Measurements from ENCODE around the gene LMNB1. TPM values are rescaled to one million over a fixed set of nuclear protein-coding genes. Genes with fewer than 3 reads are reported as not detected.
A peak's percentile ranks its signal among the peaks of the same experiment; 100 is the strongest.
"Not testable (repeated sequence)": the region's sequence is repeated elsewhere in the genome, so short reads cannot be mapped to it uniquely, and the experiment has no call there.

Gene LMNB1
- total RNA-seq, 3 donors from 2014 or later: 113 to 137 (median 118) TPM

- no peak for ATAC-seq
- no peaks in the 10 kb centered on the region for H3K9me3 Mint-ChIP-seq
- no peak overlapping the region for H3K4me3 Mint-ChIP-seq
- H3K4me1 Mint-ChIP-seq (ENCODE audit: low read depth): peaks cover 28% of the 10 kb centered on the region
- no peak for DNase-seq
- no peaks in the 10 kb centered on the region for H3K27me3 Mint-ChIP-seq (ENCODE audit: low read depth)
- peaks cover 9% of the 10 kb centered on the region for H3K36me3 Mint-ChIP-seq (ENCODE audit: insufficient read depth)
Measured at GRCh38 chr5:126801174-126801991, 24.4 kb downstream of the LMNB1 start.

DNA sequence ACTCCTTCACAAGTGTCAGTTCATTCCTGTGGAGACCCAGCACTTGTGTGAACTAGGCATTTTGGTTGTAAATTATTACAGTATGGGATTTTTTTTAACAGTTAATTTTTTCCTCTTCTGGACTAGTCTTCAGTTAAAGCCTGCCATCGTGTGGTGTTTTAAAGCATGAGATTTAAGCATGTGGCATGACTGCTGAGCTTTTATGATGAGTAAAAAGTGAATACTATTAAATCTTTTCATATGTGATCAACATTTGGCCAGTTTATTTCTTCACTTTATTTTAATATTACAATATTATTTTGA, 25.0 kb downstream of the LMNB1 start:
- peaks cover 10% of the 10 kb centered on the region for H3K36me3 Mint-ChIP-seq (ENCODE audit: insufficient read depth)
- no peaks in the 10 kb centered on the region for H3K9me3 Mint-ChIP-seq
- peak; percentile 18 to 58 for ATAC-seq
- no peaks in the 10 kb centered on the region for H3K27me3 Mint-ChIP-seq (ENCODE audit: low read depth)
- DNase-seq: no peak
- H3K4me1 Mint-ChIP-seq (ENCODE audit: low read depth): peaks cover 28% of the 10 kb centered on the region
- H3K4me3 Mint-ChIP-seq: no peak overlapping the region

GRCh38 chr5:126805063-126805462, 28.1 kb downstream of the LMNB1 start:
- H3K36me3 Mint-ChIP-seq (ENCODE audit: insufficient read depth): peaks cover 12% of the 10 kb centered on the region

GRCh38 chr5:126808521-126808988, 31.6 kb downstream of the LMNB1 start:
- Mint-ChIP-seq H3K9me3 (no peaks in the 10 kb centered on the region), H3K4me1 (ENCODE audit: low read depth) (peaks cover 35% of the 10 kb centered on the region), H3K36me3 (ENCODE audit: insufficient read depth) (peaks cover 27% of the 10 kb centered on the region), H3K27me3 (ENCODE audit: low read depth) (no peaks in the 10 kb centered on the region), H3K4me3 (no peak overlapping the region)
- no peak for DNase-seq
- no peak for ATAC-seq

More at GRCh38 chr5:126805063-126805462, 28.1 kb downstream of the LMNB1 start:
- DNase-seq (no peak), ATAC-seq (peak in 1 of 2 donors; percentile 42)
- H3K9me3 Mint-ChIP-seq: no peaks in the 10 kb centered on the region
- no peak overlapping the region for H3K4me3 Mint-ChIP-seq
- no peaks in the 10 kb centered on the region for H3K27me3 Mint-ChIP-seq (ENCODE audit: low read depth)
- peaks cover 20% of the 10 kb centered on the region for H3K4me1 Mint-ChIP-seq (ENCODE audit: low read depth)

DNA sequence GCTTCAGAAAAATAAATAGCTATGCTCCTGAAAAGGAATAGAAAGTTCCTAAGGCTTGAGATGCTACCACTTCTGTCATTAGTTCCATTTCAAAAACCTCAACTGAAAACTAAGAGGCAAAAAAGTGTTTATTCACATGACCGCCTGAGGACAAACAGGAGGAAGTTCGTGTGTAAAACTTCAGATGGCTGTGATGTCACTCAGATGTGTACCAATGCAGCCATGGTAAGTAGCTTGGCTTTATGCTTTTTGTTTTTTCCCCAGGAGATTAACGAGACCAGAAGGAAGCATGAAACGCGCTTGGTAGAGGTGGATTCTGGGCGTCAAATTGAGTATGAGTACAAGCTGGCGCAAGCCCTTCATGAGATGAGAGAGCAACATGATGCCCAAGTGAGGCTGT, 33.0 kb downstream of the LMNB1 start:
- Mint-ChIP-seq H3K27me3 (ENCODE audit: low read depth) (no peaks in the 10 kb centered on the region), H3K36me3 (ENCODE audit: insufficient read depth) (peaks cover 31% of the 10 kb centered on the region), H3K9me3 (no peaks in the 10 kb centered on the region), H3K4me1 (ENCODE audit: low read depth) (peaks cover 41% of the 10 kb centered on the region), H3K4me3 (no peak overlapping the region)
- DNase-seq (no peak), ATAC-seq (no peak)

DNA sequence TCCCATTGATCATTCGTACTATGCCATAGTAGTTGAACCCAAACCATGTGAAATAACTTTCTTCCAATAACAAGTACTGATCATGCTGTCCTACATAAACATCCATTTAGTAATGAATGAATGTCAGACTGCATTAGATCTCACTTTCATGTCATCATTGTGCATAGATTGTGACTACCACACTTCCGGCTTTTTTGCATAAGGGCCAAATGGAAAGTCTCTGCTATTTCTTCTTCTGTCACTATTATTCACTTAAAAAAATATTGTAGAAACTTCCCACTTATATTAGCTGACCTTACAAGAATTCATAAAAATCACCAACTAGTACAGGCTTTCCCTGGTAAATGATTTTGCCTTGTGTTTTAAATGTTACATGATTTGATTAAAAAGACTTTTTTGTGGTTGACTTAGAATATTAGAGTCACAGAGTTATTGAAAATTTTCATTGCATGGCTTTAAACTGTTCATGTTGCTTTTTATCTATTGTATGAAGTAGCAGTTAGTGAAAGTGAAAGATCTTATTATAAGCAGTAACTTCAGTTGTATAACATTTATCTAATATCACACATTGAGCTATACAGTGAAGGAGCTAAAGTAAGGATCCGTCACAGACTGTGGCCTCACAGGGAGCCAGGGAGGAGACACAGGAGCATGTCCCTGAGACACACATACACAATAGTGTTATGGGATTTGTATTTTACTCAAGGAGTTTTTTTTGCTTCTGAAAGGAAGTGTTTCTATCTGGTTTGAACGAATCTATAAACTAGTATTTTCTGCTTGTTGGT, 33.9 kb downstream of the LMNB1 start:
- H3K4me3 Mint-ChIP-seq: no peak overlapping the region
- H3K27me3 Mint-ChIP-seq (ENCODE audit: low read depth): no peaks in the 10 kb centered on the region
- ATAC-seq: no peak
- DNase-seq: no peak
- peaks cover 37% of the 10 kb centered on the region for H3K4me1 Mint-ChIP-seq (ENCODE audit: low read depth)
- H3K36me3 Mint-ChIP-seq (ENCODE audit: insufficient read depth): peaks cover 31% of the 10 kb centered on the region
- H3K9me3 Mint-ChIP-seq: no peaks in the 10 kb centered on the region

- peaks cover 30% of the 10 kb centered on the region for H3K36me3 Mint-ChIP-seq (ENCODE audit: insufficient read depth)
- no peaks in the 10 kb centered on the region for H3K9me3 Mint-ChIP-seq
- ATAC-seq (peak; percentile 87 to 88), DNase-seq (peak; percentile 6)
- no peaks in the 10 kb centered on the region for H3K27me3 Mint-ChIP-seq (ENCODE audit: low read depth)
- peak overlapping the region; percentile 17 for H3K4me3 Mint-ChIP-seq
- peaks cover 39% of the 10 kb centered on the region for H3K4me1 Mint-ChIP-seq (ENCODE audit: low read depth)
Measured at GRCh38 chr5:126811515-126812198, 34.7 kb downstream of the LMNB1 start.

GRCh38 chr5:126812199-126812570, 35.2 kb downstream of the LMNB1 start:
- H3K27me3 Mint-ChIP-seq (ENCODE audit: low read depth): no peaks in the 10 kb centered on the region
- peaks cover 40% of the 10 kb centered on the region for H3K4me1 Mint-ChIP-seq (ENCODE audit: low read depth)
- DNase-seq (no peak), ATAC-seq (no peak)
- no peaks in the 10 kb centered on the region for H3K9me3 Mint-ChIP-seq
- peak overlapping the region; percentile 17 for H3K4me3 Mint-ChIP-seq
- H3K36me3 Mint-ChIP-seq (ENCODE audit: insufficient read depth): peaks cover 35% of the 10 kb centered on the region

GRCh38 chr5:126813799-126814198, 36.9 kb downstream of the LMNB1 start:
- Mint-ChIP-seq H3K4me1 (ENCODE audit: low read depth) (peaks cover 41% of the 10 kb centered on the region), H3K36me3 (ENCODE audit: insufficient read depth) (peaks cover 41% of the 10 kb centered on the region)
- DNase-seq; H3K9me3 Mint-ChIP-seq; H3K27me3 Mint-ChIP-seq (ENCODE audit: low read depth); H3K4me3 Mint-ChIP-seq; ATAC-seq: not testable (repeated sequence)

- ATAC-seq (no peak), DNase-seq (no peak)
- Mint-ChIP-seq H3K36me3 (ENCODE audit: insufficient read depth) (peaks cover 41% of the 10 kb centered on the region), H3K4me1 (ENCODE audit: low read depth) (peaks cover 40% of the 10 kb centered on the region), H3K9me3 (no peaks in the 10 kb centered on the region), H3K27me3 (ENCODE audit: low read depth) (no peaks in the 10 kb centered on the region), H3K4me3 (no peak overlapping the region)
Measured at GRCh38 chr5:126814721-126815404, 37.9 kb downstream of the LMNB1 start.

GRCh38 chr5:126816649-126817048, 39.7 kb downstream of the LMNB1 start:
- H3K27me3 Mint-ChIP-seq (ENCODE audit: low read depth): no peaks in the 10 kb centered on the region
- H3K36me3 Mint-ChIP-seq (ENCODE audit: insufficient read depth): peaks cover 36% of the 10 kb centered on the region
- H3K4me3 Mint-ChIP-seq: no peak overlapping the region
- peaks cover 24% of the 10 kb centered on the region for H3K4me1 Mint-ChIP-seq (ENCODE audit: low read depth)
- no peaks in the 10 kb centered on the region for H3K9me3 Mint-ChIP-seq
- ATAC-seq (no peak), DNase-seq (no peak)

DNA sequence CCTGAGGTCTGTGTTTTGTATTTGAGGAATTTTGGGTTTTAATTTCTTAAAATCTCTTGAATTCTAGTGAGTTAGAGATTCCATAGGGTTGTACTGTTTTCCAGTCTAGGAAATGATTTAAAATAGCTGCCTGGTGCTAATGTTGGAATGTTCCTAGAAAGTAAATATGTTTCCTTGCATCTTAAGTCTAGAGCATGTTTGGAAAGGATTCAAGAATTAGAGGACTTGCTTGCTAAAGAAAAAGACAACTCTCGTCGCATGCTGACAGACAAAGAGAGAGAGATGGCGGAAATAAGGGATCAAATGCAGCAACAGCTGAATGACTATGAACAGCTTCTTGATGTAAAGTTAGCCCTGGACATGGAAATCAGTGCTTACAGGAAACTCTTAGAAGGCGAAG, 41.8 kb downstream of the LMNB1 start:
- ATAC-seq (no peak), DNase-seq (no peak)
- Mint-ChIP-seq H3K9me3 (no peaks in the 10 kb centered on the region), H3K27me3 (ENCODE audit: low read depth) (no peaks in the 10 kb centered on the region), H3K4me1 (ENCODE audit: low read depth) (peaks cover 13% of the 10 kb centered on the region), H3K4me3 (no peak overlapping the region), H3K36me3 (ENCODE audit: insufficient read depth) (peaks cover 36% of the 10 kb centered on the region)

- Mint-ChIP-seq H3K36me3 (ENCODE audit: insufficient read depth) (peaks cover 34% of the 10 kb centered on the region), H3K9me3 (no peaks in the 10 kb centered on the region), H3K4me1 (ENCODE audit: low read depth) (peaks cover 12% of the 10 kb centered on the region), H3K4me3 (no peak overlapping the region), H3K27me3 (ENCODE audit: low read depth) (no peaks in the 10 kb centered on the region)
- ATAC-seq: no peak
- no peak for DNase-seq
Measured at GRCh38 chr5:126819253-126819652, 42.3 kb downstream of the LMNB1 start.

DNA sequence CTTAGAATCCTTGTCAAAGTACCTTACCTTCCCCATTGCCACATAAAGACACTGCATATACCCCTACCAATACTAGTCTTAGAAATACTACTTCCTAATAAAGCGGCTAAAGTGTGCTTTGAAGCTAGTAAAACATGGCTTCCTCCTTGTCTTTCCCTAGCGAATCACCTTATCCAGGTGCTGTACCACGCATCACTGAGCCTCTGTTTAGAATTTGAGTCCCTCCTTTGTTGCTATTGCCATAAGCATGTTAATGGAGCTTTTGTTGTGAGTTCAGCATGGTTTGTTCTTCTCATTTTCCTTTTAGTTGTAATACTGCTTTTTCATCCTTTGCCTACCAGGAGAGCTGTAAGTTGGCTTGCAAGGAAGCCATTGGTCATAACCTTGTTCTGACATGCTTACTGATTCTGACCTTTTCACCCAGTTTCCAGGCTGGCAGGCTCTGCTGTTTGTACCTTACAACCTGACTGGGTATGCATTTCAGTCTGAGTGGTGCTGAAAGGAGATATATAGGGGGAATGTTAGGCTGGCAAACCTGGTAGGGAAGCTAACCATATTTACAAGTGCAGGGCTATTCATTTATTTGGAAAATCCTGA, 49.8 kb downstream of the LMNB1 start:
- Mint-ChIP-seq H3K9me3 (no peaks in the 10 kb centered on the region), H3K4me3 (no peak overlapping the region), H3K27me3 (ENCODE audit: low read depth) (no peaks in the 10 kb centered on the region), H3K36me3 (ENCODE audit: insufficient read depth) (peaks cover 43% of the 10 kb centered on the region), H3K4me1 (ENCODE audit: low read depth) (peaks cover 2% of the 10 kb centered on the region)
- DNase-seq (no peak), ATAC-seq (no peak)
